DMS153 treated with DMSO at 0.1 percent for 48 hours (cell line): ENCODE results near the gene TNFRSF8.

Experiments used
- DNase-seq: peaks from one replicate; lab custom pipeline; 2025; ENCODE audit not compliant: unreplicated experiment; lab: John Stamatoyannopoulos, UW

Gene TNFRSF8

DNA sequence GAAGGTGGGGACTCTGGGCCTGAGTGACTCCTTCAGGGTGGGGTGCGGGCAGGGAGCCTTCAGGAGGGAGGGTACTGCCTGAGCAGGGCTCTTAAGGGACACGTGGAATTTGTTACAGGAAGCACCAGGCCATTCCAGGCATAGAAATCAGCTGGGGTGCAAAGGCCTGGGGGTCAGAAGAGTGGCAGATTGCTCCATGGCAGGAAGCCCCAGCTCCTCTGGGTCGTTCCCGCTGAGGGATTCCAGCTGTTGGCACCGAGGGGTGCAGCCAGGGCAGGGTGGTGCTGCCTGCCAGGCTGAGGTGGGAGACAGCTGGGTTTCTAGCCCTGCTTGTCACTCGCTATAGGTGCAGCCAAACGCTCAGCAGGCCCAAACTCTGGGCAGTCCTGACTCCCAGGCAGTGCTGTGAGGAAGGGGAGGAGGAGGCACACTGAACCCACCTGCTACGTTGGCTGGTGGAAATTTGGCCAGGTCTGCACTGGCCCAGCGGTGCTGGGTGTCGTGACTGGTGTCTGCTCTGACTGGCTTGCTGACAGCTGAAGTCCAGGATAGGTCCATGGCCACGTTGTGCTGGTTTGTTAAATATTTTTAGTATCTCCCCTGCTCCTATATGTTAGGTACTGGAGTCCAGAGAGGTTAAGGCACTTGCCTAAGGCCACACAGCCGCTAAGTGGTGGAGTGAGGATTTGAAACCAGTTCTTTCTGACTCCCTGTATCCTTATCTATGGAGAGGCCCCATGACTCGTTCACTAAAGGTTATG lies 123.0 kb downstream of the TNFRSF8 start:
- DNase-seq, result no peak

DNA sequence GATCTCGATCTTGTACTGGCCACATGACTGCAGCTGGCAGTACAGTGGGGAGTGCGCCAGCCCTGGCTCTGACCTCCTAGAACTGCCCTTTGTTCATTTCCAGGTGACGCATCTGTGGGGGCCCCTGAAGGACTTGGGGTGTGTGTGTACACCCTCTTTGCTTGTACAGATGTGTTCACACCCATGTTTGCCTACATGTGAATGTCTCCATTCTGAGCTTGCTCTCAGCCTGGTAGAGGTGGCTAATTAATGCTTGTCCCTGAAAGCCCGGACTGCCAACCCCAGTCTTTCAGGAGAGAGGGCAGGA lies 123.5 kb downstream of the TNFRSF8 start:
- DNase-seq, result no peak

DNA sequence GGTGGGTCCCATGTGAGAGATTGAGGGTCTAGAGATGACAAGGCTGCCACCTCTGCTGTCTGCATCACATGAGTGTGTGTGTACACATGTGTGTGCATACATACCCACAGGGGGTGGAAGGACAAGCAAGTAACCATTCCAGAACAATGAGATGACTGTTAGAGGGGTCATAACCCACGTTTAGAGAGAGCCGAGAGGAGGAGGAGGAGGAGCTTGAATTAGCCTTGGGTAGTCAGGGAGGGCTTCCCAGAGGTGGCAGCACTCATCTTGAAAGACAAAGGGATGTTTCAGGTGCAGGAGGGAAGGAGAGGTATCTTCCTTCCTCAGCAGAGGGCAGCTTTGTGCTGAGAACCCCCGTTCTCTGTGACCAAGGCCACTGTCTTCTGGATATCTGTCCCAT lies 125.0 kb downstream of the TNFRSF8 start:
- no peak for DNase-seq

DNA sequence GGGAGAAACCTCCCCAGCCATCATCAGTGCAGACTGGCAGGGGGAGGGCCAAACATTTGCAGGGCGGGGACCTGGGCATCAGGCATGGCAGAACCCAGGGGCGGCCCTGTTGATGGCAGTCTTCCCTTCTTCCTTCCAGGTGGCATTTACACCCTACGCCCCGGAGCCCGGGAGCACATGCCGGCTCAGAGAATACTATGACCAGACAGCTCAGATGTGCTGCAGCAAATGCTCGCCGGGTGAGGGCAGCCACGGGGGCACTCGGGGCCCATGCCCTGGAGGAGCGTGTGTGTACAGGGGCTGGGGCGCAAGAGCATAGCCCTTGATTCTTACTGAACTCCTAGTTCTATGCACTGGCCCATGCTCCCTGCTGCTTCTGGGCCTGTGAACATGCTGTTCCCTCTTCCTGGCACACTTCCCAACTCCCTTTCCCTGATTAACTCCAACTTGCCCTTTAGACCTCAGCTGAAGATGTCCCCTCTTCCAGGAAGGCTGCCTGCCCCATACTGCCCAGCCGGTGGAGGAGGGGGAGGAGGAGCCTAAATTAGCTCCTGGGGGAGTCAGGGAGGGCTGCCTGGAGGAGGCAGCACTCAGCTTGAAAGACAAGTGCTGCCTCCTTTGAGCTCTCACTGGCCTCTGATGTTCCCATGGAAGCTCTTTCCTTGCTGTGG lies 125.7 kb downstream of the TNFRSF8 start:
- DNase-seq, result no peak

DNA sequence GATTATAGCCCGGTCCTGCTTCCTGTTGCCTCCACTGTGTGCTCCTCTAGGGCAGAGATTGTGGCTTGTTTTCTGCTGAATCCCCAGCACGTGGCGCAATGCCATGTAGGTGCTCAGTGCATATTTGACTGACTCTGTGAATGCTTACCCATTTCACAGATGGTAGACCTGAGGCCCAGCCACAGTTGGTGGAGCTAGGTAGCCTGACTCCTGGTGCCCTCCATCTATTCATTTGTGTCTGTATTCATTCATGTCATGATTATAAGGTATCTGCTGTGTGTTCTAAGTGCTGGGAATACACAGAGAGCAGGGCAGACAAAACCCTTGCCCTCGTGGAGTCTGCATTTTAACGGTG lies 126.2 kb downstream of the TNFRSF8 start:
- no peak for DNase-seq

DNA sequence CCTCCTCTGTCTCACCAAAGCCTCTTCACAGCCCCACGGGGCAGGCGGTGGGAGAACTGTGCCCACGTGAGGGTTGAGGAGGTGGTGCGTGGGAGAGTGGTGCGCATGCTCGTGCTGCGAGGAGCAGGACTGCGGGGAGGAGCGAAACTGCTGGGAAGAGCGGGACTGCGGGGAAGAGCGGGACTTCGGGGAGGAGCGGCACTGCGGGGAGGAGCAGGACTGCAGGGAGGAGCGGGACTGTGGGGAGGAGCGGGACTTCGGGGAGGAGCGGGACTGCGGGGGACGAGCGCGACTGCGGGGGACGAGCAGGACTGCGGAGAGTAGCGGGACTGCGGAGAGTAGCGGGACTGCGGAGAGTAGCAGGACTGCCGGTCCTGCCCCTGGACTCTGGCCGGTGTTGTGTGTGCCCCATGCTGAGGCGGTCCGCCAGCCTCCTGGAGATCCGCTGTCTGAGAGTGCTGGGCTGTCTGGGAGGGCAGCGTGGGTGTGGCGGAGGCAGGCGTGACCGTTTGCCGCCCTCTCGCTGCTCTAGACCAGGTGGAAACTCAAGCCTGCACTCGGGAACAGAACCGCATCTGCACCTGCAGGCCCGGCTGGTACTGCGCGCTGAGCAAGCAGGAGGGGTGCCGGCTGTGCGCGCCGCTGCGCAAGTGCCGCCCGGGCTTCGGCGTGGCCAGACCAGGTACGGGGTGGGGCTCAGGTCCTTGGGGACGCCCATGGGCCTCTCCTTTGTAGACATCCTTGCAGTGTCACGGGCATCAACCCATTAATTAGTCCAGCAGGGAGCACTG lies 128.3 kb downstream of the TNFRSF8 start:
- DNase-seq, result no peak
